NCI-H524 (cell line): ENCODE results near the gene EMP2.
"Not testable (repeated sequence)": the region's sequence is repeated elsewhere in the genome, so short reads cannot be mapped to it uniquely, and the experiment has no call there.

ENCODE experiments used
- DNase-seq, 2 experiments: peaks; one replicate each; lab custom pipeline; 2025; lab: John Stamatoyannopoulos, UW

EMP2 gene

DNA sequence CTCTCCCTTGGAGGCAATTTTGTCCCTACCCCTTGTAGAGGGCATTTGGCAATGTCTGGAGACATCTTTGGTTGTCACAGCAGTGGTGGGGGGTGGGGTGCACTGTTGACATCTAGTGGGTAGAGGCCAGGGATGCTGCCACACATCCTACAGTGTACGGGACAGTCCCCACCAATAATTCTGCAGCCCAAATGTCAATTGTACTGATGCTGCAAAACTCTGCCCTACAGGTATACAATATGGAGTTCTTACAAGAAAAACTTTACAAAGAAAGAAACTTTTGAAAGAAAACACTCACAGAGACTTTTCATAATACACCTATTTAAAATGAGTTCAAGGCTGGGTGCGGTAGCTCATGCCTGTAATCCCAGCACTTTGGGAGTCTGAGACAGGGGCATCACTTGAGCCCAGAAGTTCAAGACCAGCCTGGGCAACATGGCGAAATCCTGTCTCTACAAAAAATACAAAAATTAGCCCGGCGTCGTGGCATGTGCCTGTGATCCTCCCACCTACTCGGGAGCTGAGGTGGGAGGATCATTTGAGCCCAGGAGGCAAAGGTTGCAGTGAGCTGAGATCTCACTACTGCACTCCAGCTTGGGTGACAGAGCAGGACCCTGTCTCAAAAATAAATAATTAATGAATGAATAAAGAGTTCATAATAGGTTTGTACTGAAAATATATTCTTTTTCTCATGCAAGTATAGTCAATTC lies 59.4 kb downstream of the EMP2 start:
- DNase-seq, result no peak

DNA sequence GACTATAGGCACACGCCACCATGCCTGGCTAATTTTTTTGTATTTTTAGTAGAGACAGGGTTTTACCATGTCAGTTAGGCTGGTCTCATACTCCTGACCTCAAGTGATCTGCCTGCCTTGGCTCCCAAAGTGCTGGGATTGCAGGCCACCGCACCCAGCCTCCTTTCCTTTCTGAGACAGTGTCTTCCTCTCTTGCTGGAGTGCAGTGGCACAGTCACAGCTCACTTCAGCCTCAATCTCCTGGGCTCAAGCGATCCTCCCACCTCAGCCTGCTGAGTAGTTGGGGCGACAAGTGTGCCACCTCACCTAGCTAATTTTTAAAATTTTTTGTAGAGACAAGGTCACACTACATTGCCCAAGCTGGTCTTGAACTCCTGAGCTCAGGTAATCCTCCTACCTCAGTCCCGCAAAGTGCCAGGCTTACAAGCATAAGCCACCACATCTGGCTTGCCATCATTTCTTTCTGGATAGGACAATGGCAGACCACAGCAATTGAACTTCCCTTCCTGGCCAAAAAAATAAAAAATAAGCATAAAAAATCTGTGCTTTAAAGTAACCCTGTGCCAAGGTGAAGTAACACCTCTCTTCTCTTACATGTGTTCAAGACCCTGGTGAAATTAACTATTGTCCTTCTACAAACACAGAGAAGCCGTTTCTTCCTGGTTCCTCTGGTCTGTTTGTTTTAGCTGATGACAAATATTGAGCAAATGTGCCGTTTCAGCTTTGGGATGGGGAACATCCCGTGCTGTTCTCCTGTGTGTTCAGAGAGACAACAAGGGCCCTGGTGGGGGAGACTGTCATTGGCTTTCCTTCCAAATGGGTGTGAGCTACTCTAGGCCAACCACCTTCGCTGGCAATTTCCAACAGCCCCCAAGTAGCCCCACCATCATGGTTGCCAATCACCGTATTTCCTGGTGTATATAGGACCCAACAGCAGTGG lies 60.2 kb downstream of the EMP2 start:
- no peak for DNase-seq

DNA sequence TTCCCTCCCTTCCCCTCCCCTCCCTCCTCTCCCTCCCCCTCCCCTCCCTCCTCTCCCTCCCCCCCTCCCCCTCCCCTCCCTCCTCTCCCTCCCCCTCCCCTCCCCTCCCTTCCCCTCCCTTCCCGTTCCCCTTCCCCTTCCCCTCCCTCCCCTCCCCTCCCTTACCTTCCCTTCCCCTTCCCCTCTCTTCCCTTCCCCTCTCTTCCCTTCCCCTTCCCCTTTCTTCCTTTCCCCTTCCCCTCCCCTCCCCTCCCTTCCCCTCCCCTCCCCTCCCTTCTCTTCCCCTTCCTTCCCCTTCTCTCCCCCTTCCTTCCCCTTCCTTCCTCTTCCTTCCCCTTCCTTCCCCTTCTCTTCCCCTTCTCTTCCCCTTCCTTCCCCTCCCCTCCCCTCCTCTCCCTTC lies 61.1 kb downstream of the EMP2 start:
- DNase-seq, result no peak

DNA sequence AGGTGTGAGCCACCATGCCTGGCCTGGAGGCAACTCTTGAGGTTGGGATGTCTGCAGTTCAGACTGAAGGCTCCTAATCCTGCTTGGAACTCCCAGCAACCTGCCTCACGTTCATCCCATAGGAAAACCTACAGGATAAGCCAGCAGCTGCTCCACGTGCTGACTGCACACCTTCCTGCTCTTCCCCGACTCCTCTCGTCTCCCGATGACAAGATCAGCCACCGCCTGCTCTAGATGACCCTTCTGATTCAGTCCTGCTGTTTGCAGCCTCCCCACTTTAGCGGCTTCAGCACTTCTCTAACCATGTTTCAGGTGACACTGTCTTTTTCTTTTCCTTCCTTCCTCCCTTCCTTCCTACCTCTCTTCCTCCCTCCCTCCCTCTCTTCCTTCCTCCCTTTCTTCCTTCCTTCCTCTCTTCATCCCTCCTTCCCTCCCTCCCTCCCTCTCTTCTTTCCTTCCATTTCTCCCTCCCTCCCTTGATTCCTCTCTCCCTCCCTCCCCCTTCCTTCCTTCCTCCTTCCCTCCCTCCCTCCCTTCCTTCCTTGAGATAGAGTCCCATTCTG lies 61.8 kb downstream of the EMP2 start:
- no peak for DNase-seq

DNA sequence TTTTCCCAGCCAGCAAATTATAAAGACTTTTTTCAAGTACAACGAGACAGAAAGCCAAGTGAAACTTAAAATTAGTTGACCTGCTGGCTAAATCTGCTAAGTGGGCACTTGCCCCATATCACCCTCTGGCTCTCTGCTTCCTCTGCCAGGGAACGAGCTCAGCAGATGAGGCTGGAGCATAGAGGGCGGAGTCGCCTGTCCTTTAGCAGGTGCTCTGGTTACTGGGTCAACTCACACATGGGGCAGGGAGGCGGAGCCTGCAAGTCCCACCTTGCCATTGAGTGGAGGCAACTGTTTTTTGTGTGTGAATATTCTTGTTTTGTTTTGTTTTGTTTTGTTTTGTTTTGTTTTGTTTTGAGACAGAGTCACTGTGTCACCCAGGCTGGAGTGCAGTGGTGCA lies 62.5 kb downstream of the EMP2 start:
- peak in 1 of 2 experiments; percentile 8 for DNase-seq

DNA sequence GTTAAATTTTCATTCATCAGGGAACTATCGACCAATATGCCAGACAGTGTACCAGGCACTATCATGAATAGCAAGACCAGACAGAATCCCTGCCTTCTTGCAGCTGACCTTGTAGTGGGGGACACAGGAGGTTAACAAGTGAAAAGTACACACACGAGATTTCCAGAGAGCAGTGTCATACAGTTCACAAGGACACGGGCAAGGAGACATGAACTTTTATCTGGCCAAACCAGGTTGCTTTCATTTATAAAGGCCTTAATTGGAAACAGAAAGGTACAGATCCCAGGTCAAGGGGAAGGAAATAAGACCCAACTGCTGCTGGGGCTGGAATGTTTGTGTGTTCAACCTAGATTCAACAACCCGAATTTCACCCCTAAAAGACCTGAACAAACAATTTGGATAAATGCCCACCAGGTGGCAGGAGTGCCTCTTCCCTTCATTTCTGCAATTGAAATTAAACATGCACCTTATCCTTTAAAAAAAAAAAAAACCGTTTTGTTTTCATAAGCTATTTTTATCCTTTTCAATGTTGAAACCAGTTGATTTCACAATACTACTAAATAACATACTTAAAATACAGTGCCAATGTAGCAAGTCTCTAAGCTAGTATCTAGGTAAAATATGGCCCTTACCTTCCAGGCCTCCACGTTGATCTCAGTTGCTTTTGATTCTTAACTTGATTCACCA lies 65.9 kb downstream of the EMP2 start:
- DNase-seq, result peak in 1 of 2 experiments; percentile 61

DNA sequence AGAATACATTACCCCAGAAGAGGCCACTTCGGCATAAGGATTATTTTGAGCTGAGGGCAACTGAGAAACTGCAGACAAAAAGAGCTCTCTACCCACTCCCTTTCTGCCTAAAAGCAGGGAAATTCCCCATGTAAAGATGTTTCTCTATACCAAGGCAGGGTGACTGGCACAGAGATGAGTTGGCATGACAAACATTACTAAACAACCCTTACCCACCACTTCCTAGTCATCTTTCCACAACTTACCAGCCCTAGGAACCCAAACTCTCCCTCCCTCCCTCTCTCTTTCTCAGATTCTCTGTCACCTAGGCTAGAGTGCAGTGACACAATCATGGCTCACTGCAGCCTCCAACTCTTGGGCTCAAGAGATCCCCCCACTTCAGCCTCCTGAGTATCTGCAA lies 68.6 kb downstream of the EMP2 start:
- peak in 1 of 2 experiments; percentile 13 for DNase-seq

DNA sequence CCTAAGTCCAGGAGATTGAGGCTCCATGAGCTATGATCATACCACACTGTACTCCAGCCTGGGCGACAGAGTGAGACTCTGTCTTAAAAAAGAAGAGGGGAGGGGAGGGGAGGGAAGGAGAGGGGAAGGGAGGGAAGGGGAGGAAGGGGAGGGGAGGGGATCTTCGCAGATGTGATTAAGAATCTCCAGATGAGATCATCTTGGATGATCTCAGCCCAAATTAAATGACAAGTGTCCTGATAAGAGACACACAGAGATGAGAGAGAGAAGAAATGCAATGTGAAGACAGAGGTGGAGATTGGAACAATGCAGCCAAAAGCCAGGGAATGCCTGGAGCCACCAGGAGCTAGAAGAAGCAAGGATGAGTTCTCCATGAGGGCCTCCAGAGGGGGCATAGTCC lies 70.1 kb downstream of the EMP2 start:
- no peak for DNase-seq

DNA sequence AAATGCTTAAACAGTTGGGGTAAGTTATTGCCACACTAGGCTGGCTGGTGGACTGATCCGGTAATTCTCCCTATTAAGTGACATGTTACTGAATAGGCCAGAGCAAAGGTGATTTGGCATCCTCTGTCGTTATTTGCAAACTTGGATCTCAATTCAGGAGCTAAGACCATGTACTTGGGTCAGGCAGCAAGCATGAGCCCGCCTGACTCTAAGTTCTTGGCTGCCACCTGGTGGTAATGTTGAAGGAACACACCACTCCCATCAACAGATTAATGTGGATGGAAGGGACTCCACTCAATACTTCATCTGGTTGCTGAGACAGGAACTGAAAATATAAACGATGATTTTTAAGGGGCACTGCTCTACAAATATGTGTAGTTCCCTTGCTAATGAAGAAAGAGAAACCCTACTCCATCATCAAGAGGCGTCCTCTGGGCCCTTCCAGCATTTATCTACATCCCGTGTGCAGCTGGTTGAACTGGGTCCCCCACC lies 70.8 kb downstream of the EMP2 start:
- peak; percentile 62 to 88 for DNase-seq

DNA sequence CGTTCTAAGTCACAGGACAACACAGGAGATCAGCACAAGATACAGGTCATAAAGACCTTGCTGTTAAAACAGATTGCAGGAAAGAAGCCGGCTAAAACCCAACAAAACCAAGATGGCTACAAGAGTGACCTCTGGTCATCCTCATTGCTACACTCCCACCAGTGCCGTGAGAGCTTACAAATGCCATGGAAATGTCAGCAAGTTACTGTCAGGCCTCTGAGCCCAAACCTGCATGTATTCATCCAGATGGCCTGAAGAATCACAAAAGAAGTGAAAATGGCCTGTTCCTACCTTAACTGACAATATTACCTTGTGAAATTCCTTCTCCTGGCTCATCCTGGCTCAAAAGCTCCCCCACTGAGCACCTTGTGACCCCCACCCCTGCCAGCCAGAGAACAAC lies 75.1 kb downstream of the EMP2 start:
- DNase-seq, result not testable (repeated sequence)

DNA sequence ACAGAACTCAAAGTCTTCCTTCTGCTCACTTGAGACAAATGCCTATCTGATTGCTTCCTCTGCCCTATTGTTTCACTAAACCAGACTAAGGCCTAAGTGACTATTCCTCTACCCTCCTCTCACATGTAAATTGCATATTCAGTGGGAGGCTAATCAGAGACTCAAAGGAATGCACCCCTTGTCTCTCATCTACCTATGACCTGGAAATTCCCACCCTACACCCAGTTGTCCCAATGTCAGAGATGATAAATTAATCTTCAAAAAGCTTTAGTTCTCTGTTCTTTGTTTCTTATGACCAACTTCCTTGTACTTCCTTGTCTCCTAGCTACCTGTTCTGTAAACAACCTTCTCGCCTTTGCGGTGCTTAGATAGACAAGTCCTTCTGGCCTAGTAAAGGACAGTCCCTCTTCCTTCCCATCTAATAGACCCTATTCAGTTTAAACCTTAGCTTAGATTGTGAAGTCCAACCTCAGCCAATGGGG lies 76.0 kb downstream of the EMP2 start:
- DNase-seq, result no peak

DNA sequence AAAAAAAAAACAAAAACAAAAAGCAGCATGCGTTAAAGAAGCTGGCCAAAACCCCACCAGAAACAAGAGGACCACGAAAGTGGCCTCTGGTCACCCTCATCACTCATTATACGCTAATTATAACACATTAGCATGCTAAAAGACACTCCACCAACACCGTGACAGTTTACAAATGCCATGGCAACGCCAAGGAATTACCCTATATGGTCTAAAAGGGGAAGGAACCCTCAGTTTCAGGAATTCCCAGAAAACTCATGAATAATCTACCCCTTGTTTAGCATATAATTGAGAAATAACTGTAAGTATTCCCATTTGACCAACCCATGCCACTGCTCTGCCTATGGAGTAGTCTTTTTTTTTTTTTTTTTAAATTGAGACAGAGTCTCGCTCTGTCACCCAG lies 77.6 kb downstream of the EMP2 start:
- DNase-seq, result no peak

DNA sequence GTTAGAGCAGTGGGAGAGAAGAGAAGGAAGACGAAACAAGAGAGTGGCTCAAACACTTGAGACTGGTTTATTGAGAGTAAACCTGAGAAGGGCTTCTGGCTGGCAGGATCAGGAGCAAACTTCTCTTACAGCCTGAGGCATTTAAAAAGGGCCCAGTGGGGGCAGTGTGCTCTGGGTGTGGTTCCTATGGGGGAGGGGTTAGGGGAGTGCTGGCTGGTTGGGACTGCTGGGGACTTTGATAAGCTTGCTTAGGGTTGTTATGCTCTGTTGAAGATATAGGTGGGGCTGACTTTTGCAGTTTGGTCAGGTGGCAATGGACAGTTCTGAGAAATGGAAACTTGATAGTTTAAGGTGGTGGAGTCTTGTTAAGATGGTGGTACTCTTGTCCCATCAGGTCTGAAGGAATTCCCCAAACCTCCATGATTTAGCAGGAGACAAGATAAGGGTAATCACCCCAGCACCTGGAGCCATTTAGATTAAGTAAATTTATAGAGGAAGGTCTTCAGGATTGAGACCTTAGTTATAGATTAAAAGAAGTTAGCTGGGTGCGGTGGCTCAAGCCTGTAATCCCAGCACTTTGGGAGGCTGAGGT lies 79.3 kb downstream of the EMP2 start:
- no peak for DNase-seq

DNA sequence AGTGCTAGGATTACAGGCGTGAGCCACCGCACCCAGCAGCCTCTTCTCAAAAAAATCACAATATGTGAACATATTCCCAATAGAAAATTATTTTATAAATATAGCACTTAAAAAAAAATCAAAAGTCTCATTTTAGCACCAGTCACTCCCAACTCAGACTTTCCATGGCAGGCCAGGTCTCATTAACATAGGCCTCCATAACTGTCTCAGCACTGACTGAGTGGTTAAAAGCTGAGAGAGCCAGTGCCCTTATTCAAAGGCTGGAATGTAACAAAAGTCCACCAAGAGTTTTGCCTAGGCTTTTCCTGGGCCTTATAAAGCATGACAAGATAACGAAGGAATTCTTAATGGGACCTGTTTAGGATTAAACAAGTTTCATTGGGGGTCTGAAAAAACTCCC lies 79.8 kb downstream of the EMP2 start:
- no peak for DNase-seq

DNA sequence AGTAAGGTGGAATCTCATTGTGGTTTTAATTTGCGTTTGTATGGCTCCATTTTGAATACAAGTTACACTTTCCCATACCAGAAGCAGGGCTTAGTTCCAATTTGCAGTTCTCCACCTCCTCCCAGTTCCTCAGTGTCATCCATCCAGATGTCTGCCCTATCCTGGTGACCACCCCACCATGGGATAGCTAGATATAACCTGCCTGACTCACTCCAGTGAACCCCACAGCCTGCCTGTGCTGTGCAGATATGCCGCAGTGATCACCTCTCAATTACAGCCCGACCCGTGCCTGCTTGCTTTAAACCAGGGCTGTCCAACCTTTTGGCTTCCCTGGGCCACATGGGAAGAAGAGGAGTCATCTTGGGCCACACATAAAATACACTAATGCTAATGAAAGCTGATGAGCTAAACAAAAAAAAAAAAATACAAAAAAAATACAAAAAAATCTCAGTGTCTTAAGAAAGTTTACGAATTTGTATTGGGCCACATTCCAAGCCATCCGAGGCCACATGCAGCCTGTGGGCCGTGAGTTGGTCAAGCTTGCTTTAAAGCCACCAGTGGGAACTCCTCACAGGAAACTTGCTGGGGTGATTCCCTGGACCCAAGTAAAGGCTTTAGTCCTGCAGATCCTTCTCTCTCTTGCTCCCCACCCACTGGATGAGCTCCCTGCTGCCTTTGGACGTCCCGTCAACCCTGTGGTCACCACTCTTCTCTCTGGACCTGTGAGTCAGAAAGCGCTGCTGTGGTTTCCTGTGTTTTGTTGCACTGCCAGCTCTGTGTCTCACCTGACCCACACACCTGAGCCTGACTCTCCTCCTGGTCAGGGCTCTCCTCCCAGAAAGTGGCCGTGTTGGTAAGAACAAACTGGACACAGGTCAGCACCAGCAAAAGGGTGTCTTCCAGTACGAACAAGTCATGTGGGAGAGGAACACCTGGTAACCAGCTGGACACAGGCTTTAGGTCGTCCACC lies 83.0 kb downstream of the EMP2 start:
- DNase-seq, result no peak

DNA sequence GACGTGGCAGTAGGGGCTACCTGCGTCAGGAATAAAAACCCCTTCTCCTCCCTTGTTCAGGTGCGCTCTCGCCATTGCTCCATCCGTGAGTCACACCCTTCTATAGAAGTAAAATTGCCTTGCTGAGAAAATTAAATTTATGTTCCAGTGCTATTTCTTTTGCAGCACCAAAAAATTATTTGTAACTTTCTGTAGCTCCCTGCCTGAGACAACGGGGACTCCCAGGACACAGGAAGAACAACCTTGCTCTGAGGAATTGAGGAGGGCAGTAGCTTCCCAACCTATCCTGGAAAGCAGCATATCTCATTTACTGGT lies 85.4 kb downstream of the EMP2 start:
- no peak for DNase-seq

DNA sequence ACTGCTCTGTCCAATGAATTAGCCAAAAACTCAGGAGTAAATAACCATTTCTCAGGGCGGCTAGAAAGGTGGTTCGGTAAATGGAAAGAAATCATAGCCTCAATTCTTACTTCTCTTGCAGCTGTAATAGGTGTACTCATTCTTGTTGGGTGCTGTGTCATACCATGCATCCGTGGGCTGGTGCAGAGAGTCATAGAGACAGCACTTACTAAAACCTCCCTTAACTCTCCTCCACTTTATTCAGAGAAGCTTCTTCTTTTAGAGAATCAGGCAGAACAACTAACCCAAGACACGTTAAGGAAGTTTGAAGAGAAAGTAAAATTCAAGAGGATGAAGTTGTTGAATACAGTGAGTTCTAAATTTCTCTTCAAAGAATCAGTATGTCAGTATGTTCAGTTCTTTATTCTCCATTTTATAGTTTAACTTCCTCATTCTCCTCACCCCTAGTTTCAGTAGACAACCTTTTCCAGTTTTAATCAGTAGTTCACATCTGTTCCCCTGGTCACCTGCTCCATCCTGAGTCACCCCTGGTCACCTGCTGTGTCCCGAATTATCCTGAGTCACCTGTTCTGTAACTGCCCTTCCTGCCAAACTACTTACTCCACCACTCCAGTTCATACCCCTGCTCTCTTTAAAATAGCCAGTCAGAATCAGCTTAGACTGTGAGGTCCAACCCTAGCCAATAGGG lies 85.9 kb downstream of the EMP2 start:
- no peak for DNase-seq

DNA sequence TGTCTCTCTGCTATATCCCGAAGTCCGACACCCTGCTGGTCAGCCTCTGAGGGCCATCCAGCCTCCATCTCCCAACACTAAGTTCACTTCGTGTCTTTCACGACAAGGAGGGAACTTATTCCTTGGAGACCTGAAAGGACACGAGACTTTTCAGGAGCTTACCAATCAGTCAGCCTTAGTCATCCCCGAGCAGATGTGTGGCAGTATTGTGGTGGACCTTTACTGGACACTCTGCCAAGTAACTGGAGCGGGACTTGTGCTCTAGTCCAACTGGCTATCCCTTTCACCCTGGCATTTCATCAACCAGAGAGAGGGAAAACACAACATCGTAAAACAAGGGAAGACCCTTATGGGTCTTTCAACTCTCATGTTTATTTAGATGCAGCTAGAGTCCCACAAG lies 87.1 kb downstream of the EMP2 start:
- no peak for DNase-seq

DNA sequence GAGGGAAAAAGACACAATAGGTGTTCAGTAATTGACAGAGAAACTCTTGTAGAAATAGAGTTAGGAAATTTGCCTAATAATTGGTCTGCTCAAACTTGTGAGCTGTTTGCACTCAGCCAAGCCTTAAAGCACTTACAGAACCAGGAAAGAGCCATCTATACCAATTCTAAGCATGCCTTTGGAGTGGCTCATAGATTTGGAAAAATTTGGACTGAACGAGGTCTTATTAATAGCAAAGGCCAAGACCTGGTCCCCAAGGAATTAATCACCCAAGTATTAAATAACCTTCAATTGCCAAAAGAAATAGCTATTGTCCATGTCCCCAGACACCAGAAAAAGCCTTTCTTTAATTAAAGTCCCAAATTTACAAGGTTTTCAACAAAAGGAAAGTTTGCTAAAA lies 90.3 kb downstream of the EMP2 start:
- DNase-seq, result no peak
